Activated CD8-positive, alpha-beta memory T cell treated with anti-CD3 and anti-CD28 coated beads for 36 hours (primary cell): ENCODE data around the gene SNX22. TPM values are rescaled to one million over a fixed set of nuclear protein-coding genes. Genes with fewer than 3 reads are reported as not detected.

Experiments used
- CTCF ChIA-PET: fragments of 350-600 bp; sonication (Branson Sonifier 250); formaldehyde crosslinking; loops from one replicate; lab custom pipeline; 2021; ENCODE audit warnings: antibody characterized with exemption; lab: Charles Lee
- POLR2A ChIA-PET: fragments of 350-600 bp; sonication (Branson Sonifier 250); formaldehyde crosslinking; loops from one replicate; lab custom pipeline; 2021; ENCODE audit warnings: antibody characterized with exemption; lab: Charles Lee
- total RNA-seq, 2 experiments: library from RNA; stranded (reverse); gene quantifications; one replicate each; pipeline ENCODE4 v1.2.3, GENCODE V29; 2021

The SNX22 gene
- total RNA-seq, 2 experiments from 2014 or later: 0.42 to 0.76 TPM

DNA sequence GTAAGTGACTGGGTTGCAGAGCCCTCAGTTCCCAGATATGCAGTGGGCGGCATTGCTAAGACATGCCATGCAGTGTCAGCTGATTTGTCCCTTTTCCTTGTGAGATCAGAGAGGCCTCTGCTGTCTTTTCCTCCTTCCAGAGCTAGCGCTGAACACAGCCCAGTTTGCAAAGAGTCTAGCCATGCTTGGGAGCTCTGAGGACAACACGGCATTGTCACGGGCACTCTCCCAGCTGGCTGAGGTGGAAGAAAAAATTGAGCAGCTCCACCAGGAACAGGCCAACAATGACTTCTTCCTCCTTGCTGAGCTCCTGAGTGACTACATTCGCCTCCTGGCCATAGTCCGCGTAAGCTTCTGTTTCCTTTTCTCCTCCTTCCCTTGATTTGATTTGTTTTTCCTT, 20.0 kb upstream of the SNX22 start:
- POLR2A ChIA-PET: interaction anchor here (0.6 kb wide), 2 partner anchors 20 to 854 kb away, joined by 3 to 5 read pairs; partner anchors contain the start of genes APH1B and SNX22

DNA sequence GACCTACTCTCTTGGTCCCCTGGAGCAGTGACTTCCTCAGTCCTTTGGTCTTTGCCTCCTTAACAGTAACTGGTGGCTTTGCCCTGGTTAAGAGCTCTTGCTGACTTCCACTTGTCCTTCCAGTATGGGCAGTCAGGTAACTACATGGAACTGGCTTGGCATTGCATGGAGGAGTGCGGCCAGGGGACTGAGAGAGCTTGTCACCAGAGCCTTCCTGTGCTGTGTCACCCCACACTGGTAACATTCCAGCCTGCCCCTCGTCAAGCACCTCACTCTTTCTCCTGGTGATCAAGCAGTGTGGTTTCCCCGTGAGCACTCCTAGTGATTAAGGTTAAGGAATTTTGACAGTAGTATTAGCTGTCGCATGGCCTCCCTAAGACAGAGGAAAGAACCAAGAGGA, 19.3 kb upstream of the SNX22 start:
- ChIA-PET POLR2A (interaction anchor here (0.6 kb wide), 1 partner anchor 19 kb away, joined by 5 read pairs; the partner anchor contains the start of gene SNX22), CTCF (interaction anchor here (0.5 to 1.0 kb wide), 2 partner anchors 21 to 1011 kb away, joined by 3 to 4 read pairs; no protein-coding TSS in a partner anchor)

More for the DNA sequence above, 20.0 kb upstream of the SNX22 start:
- CTCF ChIA-PET: no interaction called here

DNA sequence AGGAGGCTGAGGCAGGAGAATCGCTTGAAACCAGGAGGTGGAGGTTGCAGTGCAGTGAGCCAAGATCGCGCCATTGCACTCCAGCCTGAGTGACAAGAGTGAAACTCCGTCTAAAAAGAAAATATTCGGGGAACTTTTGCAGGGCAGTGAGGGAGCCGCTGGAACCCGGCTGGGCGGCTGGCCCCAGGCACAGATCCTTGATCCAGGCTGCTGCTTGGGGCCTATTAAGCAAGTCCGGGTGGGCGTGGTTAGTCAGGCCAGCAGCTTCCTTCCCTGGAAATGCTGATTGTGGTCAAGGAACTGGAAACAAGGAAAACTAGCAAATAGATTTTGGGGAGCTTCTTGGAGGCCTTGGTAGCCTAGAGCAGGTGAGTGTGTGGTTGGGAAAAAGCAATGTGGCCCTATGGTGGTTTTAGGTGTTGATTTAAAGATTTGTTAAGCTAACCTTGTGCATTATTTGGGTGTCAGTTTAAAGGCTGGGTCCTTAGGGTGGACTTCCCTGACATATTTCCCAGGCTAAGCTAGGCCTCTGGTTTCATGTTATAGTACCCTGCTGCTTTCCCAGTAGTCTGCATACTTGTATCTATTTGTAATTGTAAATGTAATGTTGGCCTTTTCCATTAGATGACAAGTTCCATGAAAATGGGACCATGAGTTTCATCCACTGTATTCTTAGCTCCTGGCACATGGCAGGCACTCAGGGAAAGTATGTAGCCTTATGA, 17.7 kb upstream of the SNX22 start:
- ChIA-PET POLR2A (no interaction called here), CTCF (interaction anchor here (0.9 kb wide), 1 partner anchor 12 kb away, joined by 4 read pairs; no protein-coding TSS in a partner anchor)

- ChIA-PET POLR2A (no interaction called here), CTCF (interaction anchor here (0.9 kb wide), 1 partner anchor 12 kb away, joined by 4 read pairs; no protein-coding TSS in a partner anchor)
Observed at GRCh38 chr15:64134345-64134829, 17.1 kb upstream of the SNX22 start.

DNA sequence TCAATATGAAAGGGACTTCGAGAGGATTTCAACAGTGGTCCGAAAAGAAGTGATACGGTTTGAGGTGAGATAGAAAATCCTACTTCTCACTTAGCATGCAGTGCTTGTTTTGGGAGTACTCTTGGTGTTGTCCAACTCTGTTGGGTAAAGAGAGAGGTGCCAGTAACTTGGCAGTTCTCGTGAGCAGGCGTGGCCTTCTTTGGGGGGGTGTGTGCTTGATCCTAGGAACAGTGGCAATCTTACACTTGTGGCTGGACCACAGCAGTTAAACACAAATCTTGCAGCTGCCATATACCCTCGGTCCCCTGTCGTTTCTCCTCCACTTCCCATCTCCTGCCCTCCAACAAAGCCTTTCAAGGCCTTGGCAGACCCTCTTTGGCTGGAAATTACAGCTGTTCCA, 15.2 kb upstream of the SNX22 start:
- POLR2A ChIA-PET: no interaction called here
- CTCF ChIA-PET: interaction anchor here (0.5 kb wide), 1 partner anchor 14 kb away, joined by 3 read pairs; no protein-coding TSS in a partner anchor

DNA sequence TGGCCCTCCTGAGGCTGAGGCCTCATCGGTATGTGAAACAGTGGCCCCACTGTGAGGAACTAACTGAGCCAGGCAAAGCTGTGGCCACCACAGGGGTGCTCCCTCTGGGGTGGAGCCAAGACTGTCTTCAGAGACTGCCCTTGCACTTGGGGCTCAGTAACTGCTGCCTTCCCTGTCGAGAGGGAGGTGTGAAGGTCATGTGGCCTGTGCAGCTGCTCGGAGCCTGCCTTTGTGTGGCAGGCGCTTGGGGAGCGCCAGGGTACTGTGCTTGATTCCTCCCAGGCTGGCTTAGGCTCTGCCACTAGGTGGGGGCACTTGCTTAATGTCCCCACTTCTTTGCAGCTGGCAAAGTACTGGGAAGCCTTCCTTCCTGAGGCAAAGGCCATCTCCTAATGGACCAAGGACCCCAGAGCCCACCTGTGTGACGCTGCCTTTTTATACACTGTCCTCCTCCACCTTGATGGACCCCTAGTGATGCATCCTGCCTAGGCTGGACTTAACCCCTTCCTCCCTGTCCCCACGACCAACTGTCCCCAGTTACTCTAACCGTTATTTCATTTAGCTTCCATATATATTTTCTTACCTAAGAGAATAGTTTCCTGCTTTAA, 14.2 kb upstream of the SNX22 start:
- POLR2A ChIA-PET: interaction anchor here (0.6 kb wide), 1 partner anchor 18 kb away, joined by 6 read pairs; no protein-coding TSS in a partner anchor
- CTCF ChIA-PET: interaction anchor here (1.1 kb wide), 1 partner anchor 15 kb away, joined by 3 read pairs; no protein-coding TSS in a partner anchor

- ChIA-PET POLR2A (no interaction called here), CTCF (interaction anchor here (1.1 kb wide), 1 partner anchor 14 kb away, joined by 3 read pairs; no protein-coding TSS in a partner anchor)
Observed at GRCh38 chr15:64138331-64138941, 13.1 kb upstream of the SNX22 start.

- ChIA-PET CTCF (no interaction called here), POLR2A (no interaction called here)
Observed at GRCh38 chr15:64141798-64142512, 9.6 kb upstream of the SNX22 start.

- ChIA-PET POLR2A (no interaction called here), CTCF (interaction anchor here (1.4 kb wide), 1 partner anchor 10 kb away, joined by 4 read pairs; no protein-coding TSS in a partner anchor)
Observed at GRCh38 chr15:64143276-64143675, 8.3 kb upstream of the SNX22 start.

- POLR2A ChIA-PET: no interaction called here
- CTCF ChIA-PET: interaction anchor here (1.4 kb wide), 1 partner anchor 9 kb away, joined by 4 read pairs; no protein-coding TSS in a partner anchor
Observed at GRCh38 chr15:64144192-64144564, 7.4 kb upstream of the SNX22 start.

GRCh38 chr15:64144565-64145281, 6.8 kb upstream of the SNX22 start:
- ChIA-PET POLR2A (no interaction called here), CTCF (interaction anchor here (1.4 to 2.0 kb wide), 2 partner anchors 8 to 11 kb away, joined by 4 read pairs; no protein-coding TSS in a partner anchor)

GRCh38 chr15:64146041-64146440, 5.5 kb upstream of the SNX22 start:
- CTCF ChIA-PET: interaction anchor here (2.0 kb wide), 1 partner anchor 12 kb away, joined by 4 read pairs; no protein-coding TSS in a partner anchor
- POLR2A ChIA-PET: no interaction called here

DNA sequence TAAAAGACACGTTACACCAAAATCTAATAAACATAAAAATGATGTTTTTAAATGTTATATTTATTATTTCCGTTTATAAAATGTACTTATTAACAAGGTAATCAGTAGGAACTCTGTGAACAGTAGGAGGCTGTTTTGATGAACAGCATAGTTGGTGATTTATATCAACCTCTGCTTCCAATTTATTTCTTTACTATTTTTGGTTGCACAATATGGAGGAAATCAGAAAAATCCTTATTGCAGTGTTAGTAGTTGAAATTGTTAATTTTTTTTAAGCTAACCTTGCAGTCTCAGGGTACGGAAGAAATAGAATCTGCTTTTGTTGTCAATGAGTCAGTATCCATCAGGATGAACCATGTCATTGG, 5.0 kb upstream of the SNX22 start:
- ChIA-PET POLR2A (no interaction called here), CTCF (interaction anchor here (0.6 to 2.0 kb wide), 2 partner anchors 13 to 58 kb away, joined by 3 to 4 read pairs; no protein-coding TSS in a partner anchor)

GRCh38 chr15:64146885-64147681, 4.4 kb upstream of the SNX22 start:
- CTCF ChIA-PET: interaction anchor here (0.6 to 2.0 kb wide), 3 partner anchors 12 to 59 kb away, joined by 3 to 4 read pairs (median 3); no protein-coding TSS in a partner anchor
- POLR2A ChIA-PET: interaction anchor here (0.7 kb wide), 1 partner anchor 354 kb away, joined by 4 read pairs; no protein-coding TSS in a partner anchor

DNA sequence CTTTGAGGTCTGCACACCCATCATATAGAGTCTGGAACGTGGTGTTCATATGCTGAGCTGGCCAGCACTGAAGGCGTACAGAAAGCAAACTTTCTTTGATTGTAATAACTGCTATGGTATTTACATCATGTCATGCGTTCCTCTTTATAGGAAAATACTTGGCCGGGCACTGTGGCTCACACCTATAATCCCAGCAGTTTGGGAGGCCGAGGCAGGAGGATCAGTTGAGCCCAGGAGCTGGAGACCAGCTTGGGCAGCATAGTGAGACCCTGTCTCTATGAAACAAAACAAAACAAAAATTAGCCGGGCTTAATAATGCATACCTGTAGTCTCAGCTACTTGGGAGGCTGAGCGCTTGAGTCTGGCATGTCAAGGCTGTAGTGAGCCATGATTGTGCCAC, 3.4 kb upstream of the SNX22 start:
- CTCF ChIA-PET: interaction anchor here (1.0 kb wide), 1 partner anchor 13 kb away, joined by 3 read pairs; no protein-coding TSS in a partner anchor
- POLR2A ChIA-PET: interaction anchor here (0.6 kb wide), 1 partner anchor 16 kb away, joined by 5 read pairs; no protein-coding TSS in a partner anchor

- ChIA-PET CTCF (interaction anchor here (1.0 kb wide), 1 partner anchor 13 kb away, joined by 3 read pairs; no protein-coding TSS in a partner anchor), POLR2A (no interaction called here)
Observed at GRCh38 chr15:64148581-64148980, 3.0 kb upstream of the SNX22 start.

DNA sequence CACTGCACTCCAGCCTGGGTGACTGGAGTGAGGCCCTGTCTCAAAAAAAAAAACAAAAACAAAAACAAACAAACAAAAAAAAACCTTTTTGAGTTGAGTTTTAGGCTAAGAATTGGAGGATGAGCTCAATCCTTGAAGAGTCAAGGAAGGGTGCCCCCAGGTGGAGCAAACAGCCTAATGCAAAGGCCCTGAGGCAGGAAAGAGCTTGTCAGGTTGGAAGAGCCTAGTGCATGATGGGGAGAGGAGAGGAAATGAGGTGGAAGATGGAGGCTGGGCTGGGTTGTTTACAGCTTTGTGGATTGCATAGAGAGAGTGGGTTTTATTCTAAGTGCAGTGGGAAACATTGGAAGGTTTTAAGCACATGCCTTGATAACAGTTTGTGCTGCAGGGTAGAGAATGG, 2.1 kb upstream of the SNX22 start:
- ChIA-PET POLR2A (interaction anchor here (0.6 to 1.8 kb wide), 2 partner anchors 14 to 53 kb away, joined by 4 to 5 read pairs; partner anchors contain the start of gene PPIB), CTCF (no interaction called here)
